NCI-H510A treated with DMSO at 0.1 percent for 48 hours (cell line): ENCODE results near the gene SPOP.
"Not testable (repeated sequence)": the region's sequence is repeated elsewhere in the genome, so short reads cannot be mapped to it uniquely, and the experiment has no call there.

Source experiments
- DNase-seq: peaks from one replicate; lab custom pipeline; 2025; lab: John Stamatoyannopoulos, UW

The SPOP gene

GRCh38 chr17:49695698-49696232 is 17.9 kb upstream of the SPOP start:
- no peak for DNase-seq

DNA sequence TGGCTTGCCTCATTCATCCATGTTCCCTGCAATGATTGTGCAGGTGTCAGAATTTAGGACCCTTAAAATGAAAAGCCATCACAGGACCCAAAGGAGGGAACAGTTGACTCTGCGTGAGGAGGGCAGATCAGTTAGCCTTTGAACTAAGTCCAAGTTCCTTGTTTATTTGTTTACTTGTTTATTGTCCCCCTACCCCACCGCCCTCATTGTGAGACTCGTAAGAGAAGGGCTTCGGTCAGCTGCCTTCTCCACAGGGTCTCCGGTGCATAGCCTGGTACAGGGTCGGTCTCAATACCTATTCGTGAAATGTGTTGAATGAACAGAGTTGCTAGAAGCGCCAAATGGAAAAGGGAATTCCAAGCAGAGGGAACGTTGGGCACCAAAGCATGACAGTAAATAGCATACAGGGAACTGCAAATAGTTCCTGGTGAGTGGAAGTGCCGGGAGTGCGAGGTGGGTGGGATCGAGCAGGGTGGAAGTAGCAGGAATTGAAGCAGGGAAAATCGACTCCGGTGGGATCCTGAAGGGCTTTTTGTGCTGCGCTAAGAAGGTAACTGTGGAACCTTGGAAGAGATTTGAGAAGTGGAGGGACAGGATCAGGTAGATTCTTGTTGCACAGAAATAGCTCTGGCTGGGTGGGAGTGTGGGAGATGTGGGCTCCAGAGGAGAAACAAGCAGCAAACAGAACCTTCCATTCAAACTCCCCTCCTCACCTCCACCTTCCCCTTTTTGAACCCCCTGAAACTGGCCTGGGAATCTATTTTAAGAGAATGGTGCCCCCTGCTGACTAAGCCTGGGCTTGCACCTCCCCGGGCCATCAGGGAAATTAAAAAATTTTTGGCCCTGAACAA is 17.2 kb upstream of the SPOP start:
- DNase-seq: peak; percentile 71

- no peak for DNase-seq
Measured at GRCh38 chr17:49692751-49693150, 14.9 kb upstream of the SPOP start.

GRCh38 chr17:49691677-49692191 is 13.8 kb upstream of the SPOP start:
- no peak for DNase-seq

- DNase-seq: no peak
Measured at GRCh38 chr17:49691086-49691676, 13.3 kb upstream of the SPOP start.

DNA sequence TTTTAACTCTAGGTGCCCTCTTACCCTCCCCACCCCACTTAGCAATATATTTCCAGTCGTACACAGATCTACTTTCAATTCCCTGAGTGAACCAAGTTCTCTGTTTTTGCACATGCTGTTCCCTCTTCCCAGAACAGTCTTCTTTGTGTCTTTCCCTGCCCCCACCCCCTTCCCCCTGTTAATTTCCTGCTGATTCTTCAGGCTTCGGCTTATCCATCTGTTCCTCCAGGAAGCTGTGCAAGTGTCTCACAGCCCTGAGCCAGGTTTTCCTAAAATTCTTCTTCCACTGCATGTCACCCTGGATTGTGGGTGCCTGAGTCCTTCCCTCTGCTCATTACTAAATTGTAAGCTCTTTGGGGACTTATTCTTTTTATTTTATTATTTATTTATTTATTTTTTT is 12.4 kb upstream of the SPOP start:
- DNase-seq: no peak

- no peak for DNase-seq
Measured at GRCh38 chr17:49688848-49689247, 11.0 kb upstream of the SPOP start.

- peak; percentile 29 for DNase-seq
Measured at GRCh38 chr17:49687878-49688491, 10.1 kb upstream of the SPOP start.

GRCh38 chr17:49681106-49681979 is 3.4 kb upstream of the SPOP start:
- no peak for DNase-seq

DNA sequence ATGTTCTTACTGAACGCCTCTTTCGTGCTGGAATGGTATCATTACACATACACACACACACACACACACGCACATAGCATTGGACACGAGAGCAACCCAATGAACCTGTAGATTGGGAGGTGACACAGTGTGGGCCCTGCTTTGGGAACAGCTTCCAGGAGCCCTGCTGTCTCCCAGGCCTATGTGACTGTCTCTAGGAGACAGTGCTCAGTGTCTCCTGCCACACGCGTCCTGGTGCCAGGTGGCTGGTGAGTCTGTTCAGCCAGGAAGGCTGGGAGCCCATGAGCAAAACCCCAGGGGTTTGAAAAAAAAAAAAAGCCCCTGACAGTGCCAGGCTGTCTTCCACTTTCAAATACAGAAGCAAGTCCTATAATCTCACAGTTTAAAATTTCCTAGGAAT is 2.4 kb upstream of the SPOP start:
- DNase-seq: no peak

- peak; percentile 93 for DNase-seq
Measured at GRCh38 chr17:49677134-49677932, 564 bp downstream of the SPOP start.

- DNase-seq: no peak
Measured at GRCh38 chr17:49676276-49676868, 1.5 kb downstream of the SPOP start.

GRCh38 chr17:49674507-49674906 is 3.4 kb downstream of the SPOP start:
- DNase-seq: no peak

GRCh38 chr17:49673679-49674078 is 4.2 kb downstream of the SPOP start:
- DNase-seq: not testable (repeated sequence)

DNA sequence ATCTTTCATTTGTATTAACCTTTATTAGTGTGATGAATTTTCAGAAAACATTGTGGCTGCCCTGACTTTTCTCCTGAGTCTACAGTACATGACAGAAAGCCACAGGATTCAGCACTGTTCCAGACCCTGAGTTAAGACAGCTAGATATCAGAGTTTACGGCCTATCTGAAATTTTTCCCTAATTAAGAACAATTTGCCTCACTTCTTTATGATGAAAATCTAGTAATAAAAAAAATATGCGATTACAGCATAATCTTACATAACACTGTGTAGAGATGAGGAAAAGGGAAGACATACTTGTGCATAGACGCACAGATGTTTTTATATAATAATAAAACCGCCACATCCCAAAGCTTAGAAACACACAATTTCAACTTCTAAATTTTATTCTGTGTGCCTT is 7.3 kb downstream of the SPOP start:
- DNase-seq: no peak

GRCh38 chr17:49670002-49670401 is 7.9 kb downstream of the SPOP start:
- DNase-seq: no peak

- no peak for DNase-seq
Measured at GRCh38 chr17:49667854-49668253, 10.0 kb downstream of the SPOP start.

DNA sequence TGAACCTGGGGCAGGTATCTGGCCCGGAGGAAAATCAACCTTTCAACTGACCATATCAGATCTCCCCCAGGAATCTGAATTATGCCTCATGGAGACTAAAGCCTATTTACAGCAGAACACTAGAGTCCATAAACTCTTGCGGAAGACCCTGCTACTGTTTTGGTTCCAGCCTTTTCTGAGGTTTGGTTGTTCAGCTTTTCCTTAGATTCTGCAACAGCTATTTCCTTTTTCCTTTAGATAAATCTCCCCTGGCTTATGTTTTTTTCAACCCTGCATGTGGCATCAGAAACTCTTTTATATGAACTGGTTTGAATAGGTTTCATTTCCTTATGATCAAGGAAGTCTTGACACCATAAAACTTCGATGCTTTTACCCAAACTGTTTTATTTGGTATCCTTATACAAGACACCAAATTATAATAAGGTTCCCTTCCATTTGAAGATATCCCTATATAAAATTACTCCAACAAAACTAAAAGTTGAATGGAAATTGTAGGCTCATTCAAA is 13.1 kb downstream of the SPOP start:
- no peak for DNase-seq

DNA sequence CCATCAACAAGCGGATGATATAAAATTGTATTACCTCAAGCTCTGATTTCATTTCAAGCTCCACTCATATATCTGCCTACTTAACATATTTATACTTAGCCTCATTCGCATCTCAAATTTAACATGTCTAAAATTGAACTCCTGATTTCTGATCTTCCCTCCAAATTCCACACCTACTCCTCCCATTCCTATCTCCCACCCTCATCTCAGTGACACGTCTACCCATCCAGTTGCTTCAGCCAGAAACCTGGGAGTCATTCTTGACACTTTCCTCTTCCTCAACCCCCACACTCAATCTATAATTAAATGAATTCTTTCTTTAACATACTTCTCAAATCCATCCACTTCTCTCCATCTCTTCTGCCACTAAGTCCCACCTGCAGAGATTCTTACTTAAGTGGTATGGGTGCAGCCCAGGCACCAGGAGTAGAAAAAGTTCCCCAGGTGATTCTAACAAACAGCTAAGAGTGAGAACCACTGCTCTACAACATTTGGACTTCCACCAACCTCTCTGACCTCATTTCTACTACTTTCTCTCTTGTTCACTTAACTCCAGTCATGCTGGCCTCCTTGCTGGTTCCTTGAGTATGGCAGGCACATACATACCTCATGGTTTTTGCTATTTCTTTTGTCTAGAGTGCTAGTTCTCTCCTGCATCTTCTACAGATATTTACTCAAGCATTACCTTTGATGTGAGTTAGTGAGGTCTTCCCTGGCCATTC is 18.1 kb downstream of the SPOP start:
- DNase-seq: no peak

GRCh38 chr17:49656247-49656646 is 21.6 kb downstream of the SPOP start:
- DNase-seq: no peak
